ENCODE data around the gene KCNMB1.
"Not testable (repeated sequence)": the region's sequence is repeated elsewhere in the genome, so short reads cannot be mapped to it uniquely, and the experiment has no call there.

KCNMB1 gene

GRCh38 chr5:170413897-170414296 lies 24.7 kb upstream of the KCNMB1 start:
- no peak for DNase-seq

- DNase-seq: peak; percentile 44
Observed at GRCh38 chr5:170411100-170411499, 21.9 kb upstream of the KCNMB1 start.

- no peak for DNase-seq
Observed at GRCh38 chr5:170410401-170410800, 21.2 kb upstream of the KCNMB1 start.

GRCh38 chr5:170408877-170409660 lies 19.9 kb upstream of the KCNMB1 start:
- no peak for DNase-seq

- no peak for DNase-seq
Observed at GRCh38 chr5:170408226-170408625, 19.1 kb upstream of the KCNMB1 start.

GRCh38 chr5:170407062-170407461 lies 17.9 kb upstream of the KCNMB1 start:
- no peak for DNase-seq

GRCh38 chr5:170405817-170406216 lies 16.6 kb upstream of the KCNMB1 start:
- DNase-seq: no peak

- DNase-seq: peak; percentile 18
Observed at GRCh38 chr5:170404398-170404797, 15.2 kb upstream of the KCNMB1 start.

- no peak for DNase-seq
Observed at GRCh38 chr5:170403675-170404074, 14.5 kb upstream of the KCNMB1 start.

GRCh38 chr5:170402508-170402907 lies 13.3 kb upstream of the KCNMB1 start:
- no peak for DNase-seq

GRCh38 chr5:170397059-170397458 lies 7.9 kb upstream of the KCNMB1 start:
- no peak for DNase-seq

GRCh38 chr5:170393958-170394357 lies 4.8 kb upstream of the KCNMB1 start:
- DNase-seq: no peak

GRCh38 chr5:170393235-170393634 lies 4.1 kb upstream of the KCNMB1 start:
- DNase-seq: peak; percentile 22

- DNase-seq: no peak
Observed at GRCh38 chr5:170390472-170390871, 1.3 kb upstream of the KCNMB1 start.

- DNase-seq: no peak
Observed at GRCh38 chr5:170389550-170389892, 354 bp upstream of the KCNMB1 start.

- no peak for DNase-seq
Observed at GRCh38 chr5:170387775-170388639, 1.2 kb downstream of the KCNMB1 start.

- no peak for DNase-seq
Observed at GRCh38 chr5:170386743-170387395, 2.3 kb downstream of the KCNMB1 start.

- no peak for DNase-seq
Observed at GRCh38 chr5:170383227-170383626, 5.9 kb downstream of the KCNMB1 start.

- DNase-seq: no peak
Observed at GRCh38 chr5:170382790-170383189, 6.4 kb downstream of the KCNMB1 start.

- no peak for DNase-seq
Observed at GRCh38 chr5:170380361-170380951, 8.7 kb downstream of the KCNMB1 start.

- DNase-seq: no peak
Observed at GRCh38 chr5:170378740-170379139, 10.4 kb downstream of the KCNMB1 start.

GRCh38 chr5:170377027-170377426 lies 12.1 kb downstream of the KCNMB1 start:
- no peak for DNase-seq

GRCh38 chr5:170376526-170376925 lies 12.6 kb downstream of the KCNMB1 start:
- not testable (repeated sequence) for DNase-seq

Measured in CD4-positive, alpha-beta T cell treated with Interleukin-21 for 1 hour (primary cell).